K562 (cell line): Measurements from ENCODE around the gene BCL10.

Source experiments
- RAD21 ChIP-seq, 2 experiments: fragments of 250-450 bp in 1 of 2; fragments of 450-650 bp in 1 of 2; sonication (Bioruptor Pico) in 1 of 2; formaldehyde crosslinking in 1 of 2; IDR thresholded peaks in 1 of 2; conservative IDR thresholded peaks in 1 of 2; 2 replicates each; pipeline versions ENCODE4 v1.4.0 to v1.8.0; 2020 to 2022; ENCODE audit warnings: mild to moderate bottlenecking in 2 of 2, moderate library complexity in 1 of 2
- SNIP1 ChIP-seq: fragments of 450-650 bp; IDR thresholded peaks from 2 replicates; pipeline ENCODE4 v1.7.1; 2017; ENCODE audit warnings: low read depth, mild to moderate bottlenecking

DNA sequence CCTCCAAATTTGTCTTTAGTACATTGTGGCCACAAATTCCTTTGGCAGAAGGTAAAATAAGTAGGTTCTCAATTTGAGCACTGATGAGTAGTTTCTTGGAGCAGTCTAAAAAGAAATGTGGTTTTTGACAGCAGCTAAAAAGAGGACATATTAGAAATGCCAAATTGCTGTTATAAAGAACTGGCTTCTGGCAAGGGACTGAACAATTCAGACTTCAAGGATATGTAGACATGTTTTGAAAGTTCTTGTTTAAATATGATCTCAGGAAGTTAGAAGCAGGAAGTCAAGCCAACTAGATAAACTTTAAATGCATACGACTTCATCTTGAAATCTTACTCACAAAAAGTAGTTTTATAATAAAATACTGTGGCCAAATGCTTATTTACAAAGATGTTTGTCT lies 35.8 kb downstream of the BCL10 start:
- TF ChIP-seq RAD21 (CRISPR knock-in tag; conservative IDR thresholded peaks at IDR 0.05 in 1 of 2, IDR thresholded peaks at IDR 0.05 in 1 of 2) (no peak), SNIP1 (no peak)
